NCI-H526 (cell line): ENCODE results near the gene CCDC107.

ENCODE experiments used
- DNase-seq, 2 experiments: peaks; one replicate each; lab custom pipeline; 2025; lab: John Stamatoyannopoulos, UW

CCDC107 gene

DNA sequence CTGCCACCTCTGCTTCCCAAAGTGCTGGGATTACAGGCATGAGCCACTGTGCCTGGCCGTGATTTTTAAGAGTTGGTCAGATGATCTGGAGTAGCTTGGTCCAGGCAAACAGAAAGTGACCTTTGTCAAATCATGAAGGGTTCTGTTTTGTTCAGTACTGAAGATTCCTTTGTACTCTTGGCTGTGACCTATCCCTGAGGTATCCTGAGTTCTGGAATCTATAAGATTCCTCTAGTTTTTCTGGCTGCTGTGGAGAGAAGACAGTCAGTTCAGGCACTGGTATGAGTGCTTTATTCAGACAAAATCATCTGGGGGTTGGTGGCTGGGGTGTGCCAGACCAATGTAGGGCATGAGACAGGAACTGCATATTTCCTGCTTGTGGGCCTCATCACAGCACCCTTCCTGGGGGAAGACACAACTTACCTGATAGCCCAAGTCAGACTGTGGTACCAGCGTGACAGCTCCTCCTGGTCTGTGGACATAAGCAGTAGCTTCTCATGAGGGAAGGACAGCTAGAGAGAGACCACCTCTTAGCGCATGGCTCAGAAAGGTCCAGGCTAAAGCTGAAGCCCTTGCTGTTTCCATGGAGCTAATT is 3.8 kb downstream of the CCDC107 start:
- no peak for DNase-seq

DNA sequence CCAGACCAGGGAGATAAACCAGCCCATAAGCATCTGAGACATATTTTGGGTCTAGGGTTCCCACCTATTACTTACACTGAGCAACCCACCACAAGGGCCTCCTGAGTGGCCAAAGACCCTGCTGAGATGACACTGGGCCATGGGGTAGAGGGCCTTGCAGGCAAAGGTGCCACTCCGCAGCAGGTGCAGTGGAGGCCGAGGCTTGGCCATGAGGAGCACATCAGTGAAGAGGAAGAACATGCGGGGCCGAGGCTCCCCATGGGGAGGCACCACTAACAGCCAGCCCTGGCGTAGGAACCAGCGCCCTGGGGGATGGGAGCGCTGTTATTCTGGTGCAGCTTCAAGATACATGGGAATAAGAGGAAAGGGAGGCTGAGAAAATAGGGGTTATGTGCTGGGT is 4.3 kb downstream of the CCDC107 start:
- no peak for DNase-seq

DNA sequence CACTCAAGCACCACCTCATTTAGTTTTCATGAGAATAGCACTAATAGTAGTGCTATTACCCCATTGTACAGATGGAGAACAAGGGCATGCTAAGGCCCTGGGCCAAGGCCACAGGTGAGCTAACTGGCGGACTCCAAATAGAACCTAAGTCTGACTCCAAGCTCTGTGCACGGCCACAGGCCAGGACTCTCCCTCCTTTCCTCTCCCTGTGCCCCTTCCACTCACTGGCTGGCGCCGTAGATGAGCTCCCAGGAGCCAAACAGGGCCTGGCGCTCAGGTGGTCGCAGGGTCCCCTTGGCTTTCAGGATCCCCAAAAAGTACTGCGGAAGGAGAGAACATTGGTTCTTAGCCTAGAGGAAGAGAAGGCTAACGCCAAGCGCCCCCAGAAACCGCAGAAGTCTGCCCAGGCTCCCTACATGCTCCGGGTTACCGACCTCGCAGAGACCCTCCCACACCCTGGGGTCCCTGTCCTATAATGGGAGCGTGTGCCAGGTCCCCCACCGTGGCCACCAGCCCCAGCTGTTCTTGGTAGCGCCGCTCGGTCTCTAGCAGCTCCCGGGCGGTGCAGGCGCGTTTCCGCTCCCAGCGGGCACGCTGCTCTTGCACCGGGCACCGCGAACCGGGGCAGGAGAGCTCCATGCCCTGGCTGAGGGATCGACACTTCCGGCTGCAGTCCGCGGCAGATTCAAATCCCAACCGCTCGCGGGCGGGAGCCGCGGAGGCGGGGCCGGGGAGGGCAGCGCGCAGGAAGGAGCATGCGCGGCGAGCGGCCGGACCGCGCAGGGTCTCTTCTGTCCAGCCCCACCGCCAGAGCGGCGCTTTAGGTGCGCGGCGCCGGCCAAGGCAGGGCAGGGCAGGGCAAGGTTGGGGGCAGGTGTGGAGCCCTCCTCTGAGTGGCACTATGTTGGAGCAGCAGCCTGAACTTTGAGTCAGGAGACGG is 6.7 kb downstream of the CCDC107 start, which contains the start of gene ARHGEF39:
Gene ARHGEF39, minus strand, starts transcription at position 665 of the 940 bp plus-strand sequence. Its CDS starts 26 bp downstream, at position 639.
- peak; percentile 68 to 92 for DNase-seq

DNA sequence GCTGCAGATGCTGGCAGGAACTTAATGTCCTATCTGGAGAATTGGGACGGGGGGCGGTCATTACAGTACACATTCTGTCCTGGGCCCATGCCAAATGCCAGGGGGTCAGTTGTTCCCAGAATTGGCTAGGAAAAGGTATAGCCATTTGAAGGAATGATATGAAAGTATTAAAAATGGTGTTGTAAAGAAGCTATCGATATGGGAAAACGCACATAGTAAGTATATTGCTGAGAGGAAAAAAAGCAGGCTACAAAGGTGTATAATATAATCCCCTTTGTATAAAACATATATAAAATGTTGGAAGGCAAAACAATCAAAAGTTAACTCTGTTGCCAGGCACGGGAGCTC is 7.4 kb downstream of the CCDC107 start:
- no peak for DNase-seq

DNA sequence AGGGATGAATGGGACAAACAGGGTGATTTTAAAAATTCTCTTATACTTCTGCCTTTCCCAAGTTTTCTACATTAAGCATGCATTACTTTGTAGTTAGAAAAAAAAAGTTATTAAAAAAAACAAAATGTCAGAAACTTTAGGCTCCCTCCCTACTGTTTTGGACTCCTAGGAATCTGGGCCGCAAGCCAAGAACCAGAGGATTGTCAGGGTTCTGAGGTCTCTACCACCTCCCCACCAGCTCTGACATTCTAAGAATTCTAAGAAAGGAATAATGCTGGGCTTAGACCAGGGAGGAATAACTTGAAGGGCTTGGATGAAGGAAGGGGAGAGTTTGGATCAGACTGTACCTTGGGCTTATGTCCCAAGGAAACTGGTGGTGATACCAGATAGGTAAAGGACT is 8.0 kb downstream of the CCDC107 start:
- no peak for DNase-seq

DNA sequence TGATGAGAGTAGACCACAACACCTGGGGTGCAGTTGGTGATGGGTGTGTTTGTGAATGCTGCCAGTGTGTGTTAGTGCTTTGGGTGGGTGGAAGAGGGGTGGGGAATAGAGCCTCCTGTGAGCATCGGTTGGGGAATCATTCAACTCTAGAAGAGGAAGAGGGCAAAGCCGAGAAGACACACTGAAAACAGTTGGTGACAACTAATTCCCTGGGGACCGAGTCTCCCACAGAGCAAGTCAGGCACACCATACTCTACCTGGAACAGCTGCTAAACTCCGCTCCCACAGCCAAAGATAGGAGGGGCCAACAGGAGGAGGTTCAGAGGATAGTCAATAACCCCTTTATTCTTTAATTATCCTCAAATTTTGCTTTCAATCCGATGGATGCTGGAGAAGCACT is 8.5 kb downstream of the CCDC107 start:
- no peak for DNase-seq

DNA sequence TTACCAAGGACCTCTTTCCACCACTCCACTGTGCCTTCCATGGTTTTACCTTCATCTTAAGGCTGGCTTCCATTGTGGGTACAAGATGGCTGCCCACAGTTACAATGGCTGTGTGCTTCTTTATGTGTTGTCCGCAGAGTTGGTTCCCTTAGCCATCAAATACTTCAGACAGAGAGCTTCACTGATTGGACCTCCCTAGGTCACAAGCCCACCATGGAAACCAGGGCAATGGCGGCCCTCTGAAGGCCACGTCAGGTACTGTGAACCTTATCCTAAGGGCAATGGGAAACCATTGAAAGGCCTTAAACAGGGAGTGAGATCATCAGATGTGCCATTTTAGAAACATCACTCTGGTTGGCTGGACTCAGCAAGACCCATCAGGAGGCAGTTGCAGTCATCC is 9.8 kb downstream of the CCDC107 start:
- no peak for DNase-seq

DNA sequence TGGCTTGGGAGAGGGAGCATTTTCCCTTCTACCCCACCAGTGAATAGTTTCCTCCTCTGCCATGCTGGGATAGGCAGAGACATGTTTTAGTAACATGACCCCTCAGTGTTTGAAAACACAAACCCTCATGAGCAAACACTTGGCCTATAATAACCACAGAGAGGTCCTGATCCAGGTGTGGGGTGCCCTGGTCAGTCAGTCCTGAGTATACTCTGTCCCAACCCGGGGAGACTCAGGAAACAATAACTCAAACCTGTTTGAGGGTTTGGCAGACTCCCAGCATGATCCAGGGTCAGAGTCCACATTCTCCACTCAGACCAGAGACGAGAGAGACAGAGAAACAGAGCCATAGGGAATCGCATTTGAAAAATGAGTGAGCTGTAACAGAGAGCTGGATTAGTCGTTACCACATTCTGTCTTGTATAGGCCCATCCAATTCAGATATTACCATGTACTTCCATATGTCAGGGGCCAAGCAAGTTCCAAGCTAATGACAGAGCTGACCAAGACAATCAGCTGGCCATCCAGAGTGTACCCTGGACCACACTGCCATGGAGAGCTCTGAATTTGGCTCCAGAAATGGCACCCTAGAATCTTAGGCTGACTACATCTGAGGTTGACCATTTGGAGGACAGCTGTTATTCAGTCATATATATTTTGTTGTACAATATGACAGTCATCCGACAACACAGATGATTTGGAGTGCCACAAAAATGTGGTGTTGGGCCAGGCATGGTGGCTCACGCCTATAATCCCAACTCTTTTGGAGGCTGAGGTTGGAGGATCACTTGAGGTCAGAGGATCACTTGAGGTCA is 11.4 kb downstream of the CCDC107 start:
- peak; percentile 8 to 23 for DNase-seq

DNA sequence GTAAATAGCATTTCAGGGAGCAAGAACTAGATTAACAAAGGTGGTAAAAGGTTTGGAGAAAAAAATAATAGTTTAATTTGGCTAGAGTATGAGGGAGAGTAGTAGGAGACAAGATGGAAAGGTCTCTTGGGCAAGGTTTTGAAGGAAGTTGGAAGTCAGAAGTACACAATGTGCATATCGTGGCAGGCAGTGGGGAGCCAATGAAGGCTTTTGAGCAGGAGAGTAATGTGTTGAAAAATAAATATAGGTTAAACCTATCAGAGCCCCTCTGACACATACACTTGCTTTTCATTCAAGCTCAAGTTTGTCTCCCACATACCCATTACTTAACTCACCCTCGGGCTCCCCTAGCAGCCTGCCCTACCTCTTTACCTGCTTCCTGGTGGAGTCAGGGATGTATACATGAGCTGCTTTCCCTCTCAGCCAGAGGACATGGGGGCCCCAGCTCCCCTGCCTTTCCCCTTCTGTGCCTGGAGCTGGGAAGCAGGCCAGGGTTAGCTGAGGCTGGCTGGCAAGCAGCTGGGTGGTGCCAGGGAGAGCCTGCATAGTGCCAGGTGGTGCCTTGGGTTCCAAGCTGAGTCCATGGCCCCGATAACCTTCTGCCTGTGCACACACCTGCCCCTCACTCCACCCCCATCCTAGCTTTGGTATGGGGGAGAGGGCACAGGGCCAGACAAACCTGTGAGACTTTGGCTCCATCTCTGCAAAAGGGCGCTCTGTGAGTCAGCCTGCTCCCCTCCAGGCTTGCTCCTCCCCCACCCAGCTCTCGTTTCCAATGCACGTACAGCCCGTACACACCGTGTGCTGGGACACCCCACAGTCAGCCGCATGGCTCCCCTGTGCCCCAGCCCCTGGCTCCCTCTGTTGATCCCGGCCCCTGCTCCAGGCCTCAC is 15.3 kb downstream of the CCDC107 start, which contains the start of gene CA9:
Gene CA9, plus strand, starts transcription at position 797 of the 893 bp plus-strand sequence. Its CDS starts 32 bp downstream, at position 829.
- DNase-seq = no peak

DNA sequence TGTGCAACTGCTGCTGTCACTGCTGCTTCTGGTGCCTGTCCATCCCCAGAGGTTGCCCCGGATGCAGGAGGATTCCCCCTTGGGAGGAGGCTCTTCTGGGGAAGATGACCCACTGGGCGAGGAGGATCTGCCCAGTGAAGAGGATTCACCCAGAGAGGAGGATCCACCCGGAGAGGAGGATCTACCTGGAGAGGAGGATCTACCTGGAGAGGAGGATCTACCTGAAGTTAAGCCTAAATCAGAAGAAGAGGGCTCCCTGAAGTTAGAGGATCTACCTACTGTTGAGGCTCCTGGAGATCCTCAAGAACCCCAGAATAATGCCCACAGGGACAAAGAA is 15.9 kb downstream of the CCDC107 start:
- no peak for DNase-seq

DNA sequence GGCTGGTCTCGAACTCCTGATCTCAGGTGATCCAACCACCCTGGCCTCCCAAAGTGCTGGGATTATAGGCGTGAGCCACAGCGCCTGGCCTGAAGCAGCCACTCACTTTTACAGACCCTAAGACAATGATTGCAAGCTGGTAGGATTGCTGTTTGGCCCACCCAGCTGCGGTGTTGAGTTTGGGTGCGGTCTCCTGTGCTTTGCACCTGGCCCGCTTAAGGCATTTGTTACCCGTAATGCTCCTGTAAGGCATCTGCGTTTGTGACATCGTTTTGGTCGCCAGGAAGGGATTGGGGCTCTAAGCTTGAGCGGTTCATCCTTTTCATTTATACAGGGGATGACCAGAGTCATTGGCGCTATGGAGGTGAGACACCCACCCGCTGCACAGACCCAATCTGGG is 17.1 kb downstream of the CCDC107 start:
- no peak for DNase-seq

GRCh38 chr9:35675732-35676392 is 17.8 kb downstream of the CCDC107 start:
- DNase-seq = no peak

DNA sequence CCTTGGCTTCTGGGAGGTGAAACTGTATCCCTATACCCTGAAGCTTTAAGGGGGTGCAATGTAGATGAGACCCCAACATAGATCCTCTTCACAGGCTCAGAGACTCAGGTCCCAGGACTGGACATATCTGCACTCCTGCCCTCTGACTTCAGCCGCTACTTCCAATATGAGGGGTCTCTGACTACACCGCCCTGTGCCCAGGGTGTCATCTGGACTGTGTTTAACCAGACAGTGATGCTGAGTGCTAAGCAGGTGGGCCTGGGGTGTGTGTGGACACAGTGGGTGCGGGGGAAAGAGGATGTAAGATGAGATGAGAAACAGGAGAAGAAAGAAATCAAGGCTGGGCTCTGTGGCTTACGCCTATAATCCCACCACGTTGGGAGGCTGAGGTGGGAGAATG is 21.0 kb downstream of the CCDC107 start:
- DNase-seq = no peak

GRCh38 chr9:35679766-35680330 is 21.8 kb downstream of the CCDC107 start:
- no peak for DNase-seq

- peak; percentile 99 for DNase-seq
Measured at GRCh38 chr9:35680331-35681105, 22.4 kb downstream of the CCDC107 start.

DNA sequence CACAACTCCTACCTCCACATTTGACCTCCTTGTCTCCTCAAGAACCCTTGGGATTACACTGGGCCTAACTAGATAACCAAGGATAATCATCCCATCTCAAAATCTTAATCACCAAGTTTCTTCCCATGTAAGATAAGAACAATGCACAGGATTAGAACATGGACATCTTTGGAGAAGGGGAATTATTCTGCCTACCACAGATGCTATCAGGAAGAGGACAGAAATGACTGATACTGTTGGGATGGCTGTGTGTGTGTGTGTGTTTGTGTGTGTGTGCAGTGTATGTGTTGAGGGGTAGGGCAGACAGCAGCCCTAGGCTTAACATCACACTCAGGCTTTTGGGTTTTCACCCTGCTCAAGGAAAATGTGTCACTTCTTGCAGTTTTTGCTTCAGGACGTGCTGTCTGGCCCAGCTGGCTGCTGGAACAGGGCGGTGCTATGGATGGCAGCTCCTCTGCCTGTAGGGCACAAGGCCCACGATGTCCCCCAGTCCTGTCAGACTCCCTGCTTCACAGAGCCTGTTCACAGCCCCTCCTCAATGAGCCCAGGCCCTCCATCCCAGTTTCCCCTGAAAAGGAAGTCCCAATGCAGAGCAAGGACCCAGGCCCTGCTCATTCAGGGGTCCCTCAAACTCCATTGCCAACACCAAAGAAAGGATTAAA is 23.4 kb downstream of the CCDC107 start:
- DNase-seq = peak in 1 of 2 experiments; percentile 15

- DNase-seq = no peak
Measured at GRCh38 chr9:35682051-35682450, 24.0 kb downstream of the CCDC107 start.

GRCh38 chr9:35682520-35683315 is 24.6 kb downstream of the CCDC107 start:
- no peak for DNase-seq
